Liver (tissue), 9 donors: ENCODE measurements around the gene SPARC. TPM values are rescaled to one million over a fixed set of nuclear protein-coding genes. Genes with fewer than 3 reads are reported as not detected.

Experiments
- DNase-seq: peaks from one replicate; pipeline ENCODE4 v3.0.0-alpha.2; 2017; ENCODE audit warnings: low spot score
- H3K27ac ChIP-seq, 2 donors: one replicate each; pipeline ENCODE4 v1.7.0; 2013; ENCODE audit warnings: inconsistent platforms in 2 of 2, low read length in 2 of 2, control low read depth in 1 of 2, low read depth in 1 of 2, mild to moderate bottlenecking in 1 of 2
- H3K27me3 ChIP-seq, 4 donors: one replicate each; pipeline versions ENCODE4 v1.6.1 to v1.7.0; 2013; ENCODE audit warnings: low read length in 3 of 4, inconsistent platforms in 1 of 4, mild to moderate bottlenecking in 1 of 4, moderate library complexity in 1 of 4; ENCODE audit not compliant: control insufficient read depth in 4 of 4, insufficient read depth in 4 of 4
- H3K36me3 ChIP-seq, 4 donors: one replicate each; pipeline versions ENCODE4 v1.6.1 to v1.7.0; 2013; ENCODE audit warnings: low read length in 3 of 4, mild to moderate bottlenecking in 3 of 4, low read depth in 1 of 4, moderate library complexity in 1 of 4; ENCODE audit not compliant: control insufficient read depth in 4 of 4, insufficient read depth in 3 of 4
- H3K4me1 ChIP-seq, 4 donors: one replicate each; pipeline versions ENCODE4 v1.6.1 to v1.7.0; 2013; ENCODE audit warnings: low read length in 3 of 4, mild to moderate bottlenecking in 3 of 4, moderate library complexity in 1 of 4; ENCODE audit not compliant: control insufficient read depth in 4 of 4, insufficient read depth in 4 of 4
- H3K4me3 ChIP-seq, 3 donors: one replicate each; pipeline versions ENCODE4 v1.6.1 to v1.7.0; 2013; ENCODE audit warnings: low read length in 3 of 3, control low read depth in 1 of 3, low read depth in 1 of 3, mild to moderate bottlenecking in 1 of 3
- H3K9ac ChIP-seq, 2 donors: one replicate each; pipeline ENCODE4 v1.7.0; 2013; ENCODE audit warnings: low read length in 2 of 2, mild to moderate bottlenecking in 2 of 2, moderate library complexity in 2 of 2, control low read depth in 1 of 2, low read depth in 1 of 2
- H3K9me3 ChIP-seq, 4 donors: one replicate each; pipeline versions ENCODE4 v1.6.1 to v1.7.0; 2013; ENCODE audit warnings: low read length in 3 of 4; ENCODE audit not compliant: control insufficient read depth in 4 of 4
- ATF3 ChIP-seq: IDR thresholded peaks from 2 replicates; pipeline ENCODE4 v1.6.1; 2016; ENCODE audit warnings: antibody characterized with exemption
- CTCF ChIP-seq: fragments of 150-350 bp; IDR thresholded peaks from 2 replicates; pipeline ENCODE4 v1.5.1; 2017; ENCODE audit warnings: improper control_type of control experiment, low read depth, low read length; ENCODE audit not compliant: missing input control
- EGR1 ChIP-seq, 2 donors: IDR thresholded peaks; 2 replicates each; pipeline ENCODE4 v1.6.1; 2016 to 2018; ENCODE audit warnings: antibody characterized with exemption in 2 of 2, low read depth in 2 of 2
- FOXA1 ChIP-seq: IDR thresholded peaks from 2 replicates; pipeline ENCODE4 v1.6.1; 2016; ENCODE audit warnings: antibody characterized with exemption
- FOXA2 ChIP-seq: IDR thresholded peaks from 2 replicates; pipeline ENCODE4 v1.6.1; 2016; ENCODE audit warnings: antibody characterized with exemption
- GABPA ChIP-seq, 2 donors: IDR thresholded peaks in 1 of 2; conservative IDR thresholded peaks in 1 of 2; 2 replicates each; pipeline ENCODE4 v1.6.1; 2016; ENCODE audit warnings: antibody characterized with exemption in 2 of 2, mild to moderate bottlenecking in 1 of 2, moderate library complexity in 1 of 2
- HNF4A ChIP-seq, 2 donors: conservative IDR thresholded peaks; 2 replicates each; pipeline ENCODE4 v1.6.1; 2016; ENCODE audit warnings: antibody characterized with exemption in 2 of 2, mild to moderate bottlenecking in 2 of 2
- HNF4G ChIP-seq: IDR thresholded peaks from 2 replicates; pipeline ENCODE4 v1.6.1; 2016; ENCODE audit warnings: antibody characterized with exemption
- JUND ChIP-seq, 2 donors: IDR thresholded peaks; 2 replicates each; pipeline ENCODE4 v1.6.1; 2016; ENCODE audit warnings: antibody characterized with exemption in 2 of 2
- MAX ChIP-seq: IDR thresholded peaks from 2 replicates; pipeline ENCODE4 v1.6.1; 2016; ENCODE audit warnings: antibody characterized with exemption
- NR2F2 ChIP-seq: IDR thresholded peaks from 2 replicates; pipeline ENCODE4 v1.6.1; 2016; ENCODE audit warnings: antibody characterized with exemption
- RAD21 ChIP-seq, 2 donors: IDR thresholded peaks; 2 replicates each; pipeline ENCODE4 v1.6.1; 2016; ENCODE audit warnings: antibody characterized with exemption in 2 of 2, mild to moderate bottlenecking in 2 of 2
- REST ChIP-seq: IDR thresholded peaks from 2 replicates; pipeline ENCODE4 v1.6.1; 2016; ENCODE audit warnings: antibody characterized with exemption, mild to moderate bottlenecking
- RXRA ChIP-seq, 2 donors: IDR thresholded peaks; 2 replicates each; pipeline ENCODE4 v1.6.1; 2017 to 2018; ENCODE audit warnings: antibody characterized with exemption in 2 of 2, mild to moderate bottlenecking in 1 of 2
- SP1 ChIP-seq: IDR thresholded peaks from 2 replicates; pipeline ENCODE4 v1.6.1; 2018; ENCODE audit warnings: antibody characterized with exemption, mild to moderate bottlenecking
- TAF1 ChIP-seq: conservative IDR thresholded peaks from 2 replicates; pipeline ENCODE4 v1.6.1; 2016; ENCODE audit warnings: antibody characterized with exemption, mild to moderate bottlenecking
- YY1 ChIP-seq: IDR thresholded peaks from 2 replicates; pipeline ENCODE4 v1.6.1; 2016; ENCODE audit warnings: antibody characterized with exemption, mild to moderate bottlenecking
- ZBTB33 ChIP-seq: IDR thresholded peaks from 2 replicates; pipeline ENCODE4 v1.6.1; 2016; ENCODE audit warnings: antibody characterized with exemption
- WGBS: extraction: QIAGEN DNeasy Blood & Tissue Kit; methylation state at CpG from one replicate; pipeline ENCODE4 v1.1.7; 2013; 5-methylcytosine and 5-hydroxymethylcytosine counted together
- polyA plus RNA-seq, 2 donors: library from polyadenylated mRNA; stranded (reverse) in 1 of 2; unstranded in 1 of 2; fragments of 200-250 nt in 1 of 2; fragments of >200 nt in 1 of 2; fragmentation: Nextera tagmentation in 1 of 2; extraction: Ambion mirVana in 1 of 2; gene quantifications; one replicate each; pipeline versions ENCODE4 v1.2.1 to v1.2.3, GENCODE V29; 2013 to 2015
- total RNA-seq, 2 donors: library from RNA; depleted of rRNA; stranded (reverse); fragments of >200 nt; gene quantifications; one replicate each; pipeline ENCODE4 v1.2.3, GENCODE V29; 2014
- donor health status: healthy.
- donor health status: healthy.
- donor health status: healthy.
- donor health status: healthy.
- donor health status: healthy.

SPARC gene
- total and polyA plus RNA-seq, 4 donors: 96.6 to 269 (median 110) TPM

GRCh38 chr5:151706906-151707305, 20.2 kb upstream of the SPARC start (continued):
- no peak for TF ChIP-seq GABPA (IDR thresholded peaks at IDR 0.05 in 1 of 2, conservative IDR thresholded peaks at IDR 0.05 in 1 of 2)

GRCh38 chr5:151703780-151704179, 17.1 kb upstream of the SPARC start:
- Histone ChIP-seq H3K9ac (no peak overlapping the region), H3K9me3 (no peaks in the 10 kb centered on the region), H3K27ac (no peak overlapping the region), H3K36me3 (no peaks in the 10 kb centered on the region), H3K27me3 (no peaks in the 10 kb centered on the region), H3K4me3 (no peak overlapping the region), H3K4me1 (no peaks in the 10 kb centered on the region)
- no peak for DNase-seq
- TF ChIP-seq EGR1 (IDR thresholded peaks at IDR 0.05; ENCODE audit: low read depth in 2 of 2) (no peak), JUND (IDR thresholded peaks at IDR 0.05) (no peak), FOXA1 (no peak), TAF1 (no peak), YY1 (no peak), GABPA (IDR thresholded peaks at IDR 0.05 in 1 of 2, conservative IDR thresholded peaks at IDR 0.05 in 1 of 2) (no peak), REST (no peak), ATF3 (no peak), FOXA2 (no peak), RXRA (IDR thresholded peaks at IDR 0.05) (no peak), NR2F2 (no peak), HNF4G (no peak), HNF4A (conservative IDR thresholded peaks at IDR 0.05) (no peak)
- WGBS: 42% methylated on average over 1 of the region's 1 CpG

GRCh38 chr5:151703227-151703626, 16.5 kb upstream of the SPARC start:
- WGBS: 76% methylated on average over 1 of the region's 1 CpG
- DNase-seq: no peak
- H3K9ac ChIP-seq: no peak overlapping the region
- no peak overlapping the region for H3K27ac ChIP-seq
- H3K4me1 ChIP-seq: no peaks in the 10 kb centered on the region
- H3K36me3 ChIP-seq: no peaks in the 10 kb centered on the region
- TF ChIP-seq SP1 (no peak), GABPA (IDR thresholded peaks at IDR 0.05 in 1 of 2, conservative IDR thresholded peaks at IDR 0.05 in 1 of 2) (no peak), EGR1 (IDR thresholded peaks at IDR 0.05; ENCODE audit: low read depth in 2 of 2) (no peak), CTCF (no peak), RAD21 (IDR thresholded peaks at IDR 0.05) (no peak), JUND (IDR thresholded peaks at IDR 0.05) (no peak), REST (no peak), RXRA (IDR thresholded peaks at IDR 0.05) (no peak), ZBTB33 (no peak), TAF1 (no peak), NR2F2 (no peak), HNF4A (conservative IDR thresholded peaks at IDR 0.05) (no peak), YY1 (no peak), MAX (no peak), FOXA2 (no peak), HNF4G (no peak), FOXA1 (no peak)
- H3K4me3 ChIP-seq: no peak overlapping the region
- no peaks in the 10 kb centered on the region for H3K27me3 ChIP-seq
- no peaks in the 10 kb centered on the region for H3K9me3 ChIP-seq
